ENCODE results near the gene NRSN2. TPM values are rescaled to one million over a fixed set of nuclear protein-coding genes. Genes with fewer than 3 reads are reported as not detected.
"Not testable (repeated sequence)": the region's sequence is repeated elsewhere in the genome, so short reads cannot be mapped to it uniquely, and the experiment has no call there.

The NRSN2 gene
- total RNA-seq, 2 donors from 2014 or later = 24.7 to 38.4 TPM

GRCh38 chr20:388034-388994, 41.4 kb downstream of the NRSN2 start:
- H3K4me1 ChIP-seq (ENCODE audit: control insufficient read depth, insufficient read depth, low read length) = no peaks in the 10 kb centered on the region
- Mint-ChIP-seq H3K9me3 (no peaks in the 10 kb centered on the region), H3K27ac (no peak overlapping the region), H3K4me3 (no peak overlapping the region), H3K36me3 (ENCODE audit: low read depth) (peaks cover 5% of the 10 kb centered on the region), H3K27me3 (ENCODE audit: insufficient read depth) (peaks cover 8% of the 10 kb centered on the region), H3K4me1 (peaks cover 10% of the 10 kb centered on the region)
- H3K4me3 ChIP-seq (ENCODE audit: low read length) = no peak overlapping the region
- H3K9ac ChIP-seq (ENCODE audit: extremely low read depth, low read length, poor library complexity, severe bottlenecking) = no peak overlapping the region
- WGBS, 2 experiments (ENCODE audit: insufficient coverage in 1 of 2, insufficient read length in 1 of 2) = 91 to 93% methylated on average over 15 to 21 of the region's 21 CpGs
- TF ChIP-seq CTCF (conservative IDR thresholded peaks at IDR 0.05) = no peak
- DNase-seq = no peak
- no peaks in the 10 kb centered on the region for H3K27me3 ChIP-seq (ENCODE audit: control insufficient read depth, insufficient read depth, low read length, poor library complexity, severe bottlenecking)
- H3K27ac ChIP-seq (ENCODE audit: low read depth, low read length) = no peak overlapping the region
- H3K9me3 ChIP-seq (ENCODE audit: control insufficient read depth, low read length) = no peaks in the 10 kb centered on the region
- H3K36me3 ChIP-seq (ENCODE audit: control insufficient read depth, insufficient read depth, low read length) = no peaks in the 10 kb centered on the region

- Mint-ChIP-seq H3K36me3 (ENCODE audit: low read depth) (peaks cover 5% of the 10 kb centered on the region), H3K4me1 (peaks cover 4% of the 10 kb centered on the region), H3K27ac (no peak overlapping the region), H3K27me3 (ENCODE audit: insufficient read depth) (no peaks in the 10 kb centered on the region), H3K4me3 (no peak overlapping the region), H3K9me3 (no peaks in the 10 kb centered on the region)
- 96 to 97% methylated on average over 5 to 6 of the region's 6 CpGs for WGBS, 2 experiments (ENCODE audit: insufficient coverage in 1 of 2, insufficient read length in 1 of 2)
- Histone ChIP-seq H3K9me3 (ENCODE audit: control insufficient read depth, low read length) (no peaks in the 10 kb centered on the region), H3K4me1 (ENCODE audit: control insufficient read depth, insufficient read depth, low read length) (no peaks in the 10 kb centered on the region), H3K36me3 (ENCODE audit: control insufficient read depth, insufficient read depth, low read length) (no peaks in the 10 kb centered on the region), H3K4me3 (ENCODE audit: low read length) (no peak overlapping the region), H3K9ac (ENCODE audit: extremely low read depth, low read length, poor library complexity, severe bottlenecking) (no peak overlapping the region), H3K27me3 (ENCODE audit: control insufficient read depth, insufficient read depth, low read length, poor library complexity, severe bottlenecking) (no peaks in the 10 kb centered on the region), H3K27ac (ENCODE audit: low read depth, low read length) (no peak overlapping the region)
- no peak for DNase-seq
- TF ChIP-seq CTCF (conservative IDR thresholded peaks at IDR 0.05) = no peak
Observed at GRCh38 chr20:389220-389619, 42.3 kb downstream of the NRSN2 start.

- Histone ChIP-seq H3K27me3 (ENCODE audit: control insufficient read depth, insufficient read depth, low read length, poor library complexity, severe bottlenecking) (no peaks in the 10 kb centered on the region), H3K9me3 (ENCODE audit: control insufficient read depth, low read length) (no peaks in the 10 kb centered on the region), H3K4me1 (ENCODE audit: control insufficient read depth, insufficient read depth, low read length) (no peaks in the 10 kb centered on the region), H3K9ac (ENCODE audit: extremely low read depth, low read length, poor library complexity, severe bottlenecking) (no peak overlapping the region), H3K4me3 (ENCODE audit: low read length) (no peak overlapping the region), H3K36me3 (ENCODE audit: control insufficient read depth, insufficient read depth, low read length) (no peaks in the 10 kb centered on the region), H3K27ac (ENCODE audit: low read depth, low read length) (no peak overlapping the region)
- Mint-ChIP-seq H3K27ac (no peak overlapping the region), H3K36me3 (ENCODE audit: low read depth) (peaks cover 5% of the 10 kb centered on the region), H3K4me1 (peaks cover 4% of the 10 kb centered on the region), H3K4me3 (no peak overlapping the region), H3K27me3 (ENCODE audit: insufficient read depth) (no peaks in the 10 kb centered on the region), H3K9me3 (no peaks in the 10 kb centered on the region)
- 94 to 95% methylated on average over 8 to 29 of the region's 29 CpGs for WGBS, 2 experiments (ENCODE audit: insufficient coverage in 1 of 2, insufficient read length in 1 of 2)
- no peak for DNase-seq
- no peak for TF ChIP-seq CTCF (conservative IDR thresholded peaks at IDR 0.05)
Observed at GRCh38 chr20:391041-391711, 44.3 kb downstream of the NRSN2 start.

- DNase-seq; H3K9me3 ChIP-seq (ENCODE audit: control insufficient read depth, low read length); H3K36me3 Mint-ChIP-seq (ENCODE audit: low read depth); H3K27ac ChIP-seq (ENCODE audit: low read depth, low read length); H3K36me3 ChIP-seq (ENCODE audit: control insufficient read depth, insufficient read depth, low read length); H3K27me3 Mint-ChIP-seq (ENCODE audit: insufficient read depth); H3K9ac ChIP-seq (ENCODE audit: extremely low read depth, low read length, poor library complexity, severe bottlenecking); H3K27me3 ChIP-seq (ENCODE audit: control insufficient read depth, insufficient read depth, low read length, poor library complexity, severe bottlenecking); H3K27ac Mint-ChIP-seq; H3K4me1 Mint-ChIP-seq; H3K9me3 Mint-ChIP-seq; H3K4me3 ChIP-seq (ENCODE audit: low read length); H3K4me1 ChIP-seq (ENCODE audit: control insufficient read depth, insufficient read depth, low read length); H3K4me3 Mint-ChIP-seq: not testable (repeated sequence)
- 87 to 100% methylated on average over 2 of the region's 2 CpGs for WGBS, 2 experiments (ENCODE audit: insufficient coverage in 1 of 2, insufficient read length in 1 of 2)
Observed at GRCh38 chr20:393296-393695, 46.4 kb downstream of the NRSN2 start.

Data from endodermal cell (in vitro differentiated cells).